Skeletal muscle cell (primary cell): ENCODE data around the gene CYP2A7.
"Not testable (repeated sequence)": the region's sequence is repeated elsewhere in the genome, so short reads cannot be mapped to it uniquely, and the experiment has no call there.

Experiments used
- DNase-seq: peaks from one replicate; pipeline ENCODE4 v3.0.0-alpha.2; 2010; ENCODE audit warnings: low read depth
- H3K4me3 ChIP-seq: 2 replicates; pipeline ENCODE4 v1.5.1; 2011; ENCODE audit warnings: low read depth, mild to moderate bottlenecking, control low read depth, low read length, moderate library complexity

Gene CYP2A7

DNA sequence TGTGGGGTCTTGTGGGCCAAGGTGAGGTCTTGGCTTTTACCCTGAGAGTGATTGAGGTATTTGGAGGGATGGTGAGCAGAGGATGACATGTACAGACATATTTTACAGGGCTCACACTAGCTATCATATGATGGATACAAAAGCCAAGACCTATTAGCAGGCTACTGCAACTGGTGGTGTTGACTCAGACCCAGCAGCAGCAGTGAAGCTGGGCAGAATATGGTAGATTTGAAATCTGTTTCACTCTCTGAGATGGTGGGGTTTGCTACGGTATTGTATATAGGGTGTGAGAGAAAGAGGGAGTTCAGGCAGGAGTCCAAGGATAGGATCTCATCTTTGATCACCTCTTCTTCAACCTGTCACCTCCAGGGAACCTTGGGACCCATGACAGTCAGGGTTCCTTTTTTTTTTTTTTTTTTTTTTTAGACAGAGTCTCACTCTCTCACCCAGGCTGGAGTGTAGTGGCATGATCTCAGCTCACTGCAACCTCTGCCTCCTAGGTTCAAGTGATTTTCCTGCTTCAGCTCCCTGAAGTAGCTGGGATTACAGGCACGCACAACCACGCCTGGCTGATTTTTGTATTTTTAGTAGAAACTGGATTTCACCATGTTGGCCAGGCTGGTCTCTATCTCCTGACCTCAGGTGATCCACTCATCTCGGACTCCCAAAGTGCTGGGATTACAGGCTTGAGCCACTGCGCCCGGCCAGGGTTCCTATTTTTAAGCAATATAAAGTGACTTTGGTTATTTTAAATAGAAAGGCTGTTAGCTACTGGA, 20.1 kb upstream of the CYP2A7 start:
- DNase-seq, H3K4me3 ChIP-seq: not testable (repeated sequence)

DNA sequence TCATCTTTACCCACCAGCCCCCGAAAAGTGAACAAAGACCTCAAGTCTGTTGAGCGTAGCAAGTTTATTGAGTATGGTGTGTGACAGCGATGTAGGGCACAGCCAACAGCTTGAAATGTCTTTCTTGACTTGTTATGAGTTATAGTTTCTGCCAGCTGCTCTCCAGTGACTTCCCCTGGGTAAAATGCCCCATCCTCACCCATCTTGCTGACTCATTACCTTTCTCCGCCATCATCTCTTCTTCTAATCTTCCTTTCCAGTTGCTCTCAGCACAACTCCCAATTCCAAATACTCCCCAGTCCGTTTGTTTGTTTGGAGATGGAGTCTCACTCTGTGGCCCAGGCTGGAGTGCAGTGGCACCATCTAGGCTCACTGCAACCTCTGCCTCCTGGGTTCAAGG, 18.5 kb upstream of the CYP2A7 start:
- H3K4me3 ChIP-seq, DNase-seq: not testable (repeated sequence)

DNA sequence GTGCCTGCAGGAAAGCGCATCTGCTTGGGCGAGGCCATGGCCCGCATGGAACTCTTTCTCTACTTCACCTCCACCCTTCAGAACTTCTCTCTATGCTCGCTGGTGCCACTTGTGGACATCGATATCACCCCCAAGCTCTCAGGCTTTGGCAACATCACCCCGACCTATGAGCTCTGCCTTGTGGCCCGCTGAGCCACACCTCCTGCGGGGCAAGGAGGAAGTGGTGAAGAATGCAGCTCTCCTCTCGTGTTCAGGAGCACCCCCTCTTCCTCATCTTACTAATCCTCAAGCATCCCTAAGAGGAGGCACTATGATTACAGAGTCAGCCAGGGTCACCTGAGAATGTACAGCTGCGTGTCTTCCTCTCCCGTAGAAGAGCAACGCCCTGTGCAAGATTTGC, 17.9 kb upstream of the CYP2A7 start:
- not testable (repeated sequence) for DNase-seq, H3K4me3 ChIP-seq

DNA sequence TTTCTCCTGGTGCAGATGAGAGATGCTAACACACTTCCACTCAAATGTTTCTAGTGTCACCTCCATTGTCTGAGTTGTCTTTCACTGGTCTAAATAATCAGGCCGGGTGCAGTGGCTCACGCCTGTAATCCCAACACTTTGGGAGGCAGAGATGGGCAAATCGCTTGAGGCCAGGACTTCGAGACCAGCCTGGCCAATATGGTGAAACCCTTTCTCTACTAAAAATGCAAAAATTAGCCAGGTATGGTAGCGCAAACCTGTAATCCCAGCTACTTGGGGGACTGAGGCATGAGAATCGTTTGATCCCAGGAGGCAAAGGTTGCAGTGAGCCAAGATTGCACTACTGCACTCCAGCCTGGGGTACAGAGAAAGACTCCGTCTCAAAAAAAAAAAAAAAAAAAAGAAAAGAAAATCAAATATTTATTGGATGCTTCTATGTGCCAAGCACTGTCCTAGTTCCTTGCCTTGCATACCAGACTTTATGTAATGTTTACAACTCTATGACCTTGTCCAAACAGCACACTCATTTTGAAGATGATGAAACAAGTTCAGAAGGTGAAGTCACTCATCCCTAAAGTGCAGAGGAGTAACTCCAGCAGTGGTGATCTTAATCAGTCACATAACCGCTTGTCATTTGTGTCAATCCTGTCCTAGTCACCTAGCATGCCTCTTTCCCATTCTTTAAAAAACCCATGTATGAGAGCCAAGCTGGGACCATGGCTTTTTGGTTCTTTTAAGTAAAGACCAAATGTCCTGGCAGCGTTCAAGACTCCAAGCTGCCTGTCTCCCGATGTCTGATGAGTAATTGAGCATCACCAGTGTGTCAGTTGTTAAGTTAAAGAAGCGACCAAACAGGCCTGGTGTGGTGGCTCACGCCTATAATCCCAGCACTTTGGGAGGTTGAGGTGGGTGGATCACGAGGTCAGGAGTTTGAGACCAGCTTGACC, 15.1 kb upstream of the CYP2A7 start:
- not testable (repeated sequence) for H3K4me3 ChIP-seq, DNase-seq

DNA sequence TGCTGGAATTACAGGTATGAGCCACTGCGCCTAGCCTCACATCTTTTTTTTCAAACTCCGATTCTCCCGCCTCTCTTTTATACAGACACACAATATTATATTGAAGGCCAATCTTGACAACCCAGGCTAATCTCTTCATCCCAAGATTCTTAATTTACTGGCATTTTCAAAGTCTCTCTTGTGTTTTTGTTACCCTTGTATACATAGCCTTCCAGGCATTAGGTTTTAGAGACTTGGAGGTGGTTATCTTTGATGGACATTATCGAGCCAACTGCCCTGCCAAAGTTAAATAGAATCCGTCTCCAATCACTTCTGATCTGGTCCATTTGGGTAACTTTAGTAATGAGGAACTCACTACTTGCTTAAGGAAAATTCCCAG, 14.4 kb upstream of the CYP2A7 start:
- no peak overlapping the region for H3K4me3 ChIP-seq
- no peak for DNase-seq

DNA sequence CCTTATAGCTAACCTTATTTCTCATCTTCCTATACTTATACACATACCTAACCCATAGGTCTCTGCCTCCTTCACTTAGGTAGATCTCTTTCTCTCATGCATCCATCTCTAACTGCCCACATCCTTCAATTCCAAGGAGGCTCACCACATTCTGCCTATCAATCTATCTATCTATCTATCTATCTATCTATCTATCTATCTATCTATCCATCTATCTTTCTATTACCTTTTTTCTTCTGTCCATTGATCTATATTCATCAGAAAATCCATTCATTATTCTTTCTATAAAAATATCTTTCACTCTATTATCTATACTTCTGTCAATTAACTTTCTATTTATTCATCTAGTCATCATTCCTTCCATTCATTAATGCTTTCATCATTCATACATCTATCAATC, 11.1 kb upstream of the CYP2A7 start:
- DNase-seq = no peak
- H3K4me3 ChIP-seq = no peak overlapping the region

DNA sequence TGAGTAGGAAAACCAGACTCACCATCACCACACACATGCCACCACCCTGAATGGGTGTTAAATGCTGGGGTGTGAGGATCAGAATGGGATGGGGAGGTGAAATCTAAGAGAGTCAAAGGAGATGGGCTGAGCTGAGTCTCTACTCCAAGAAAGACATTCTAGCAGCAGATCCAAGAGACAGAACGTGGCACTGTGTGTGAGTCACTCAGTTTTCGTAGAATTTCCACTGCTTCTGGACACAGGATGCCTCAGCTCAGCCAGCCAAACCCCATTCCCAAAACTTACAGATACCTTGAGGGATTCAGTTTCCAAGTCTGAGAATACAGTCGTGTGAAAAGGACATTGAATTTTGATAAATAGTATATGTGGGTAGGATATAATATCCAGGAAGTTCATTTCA, 7.3 kb upstream of the CYP2A7 start:
- H3K4me3 ChIP-seq = no peak overlapping the region
- DNase-seq = no peak

DNA sequence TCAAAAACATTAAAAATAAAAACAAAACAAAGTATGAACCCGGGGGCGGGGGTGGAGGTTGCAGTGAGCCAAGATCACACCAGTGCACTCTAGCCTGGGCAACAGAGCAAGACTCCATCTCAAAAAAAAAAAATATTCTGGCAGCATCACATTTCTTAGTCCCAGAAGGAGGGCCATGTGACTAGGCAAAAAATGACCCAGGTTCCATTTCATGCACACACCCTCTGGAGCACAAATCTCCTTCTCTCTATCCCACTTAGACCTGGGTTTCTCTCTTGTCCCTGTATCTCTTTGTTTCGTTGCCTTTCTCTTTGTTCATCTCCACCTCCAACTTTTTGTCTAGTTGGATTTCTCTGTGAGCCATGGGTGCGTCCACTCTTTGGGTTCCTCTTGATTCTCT, 6.2 kb upstream of the CYP2A7 start:
- no peak overlapping the region for H3K4me3 ChIP-seq
- DNase-seq = no peak

DNA sequence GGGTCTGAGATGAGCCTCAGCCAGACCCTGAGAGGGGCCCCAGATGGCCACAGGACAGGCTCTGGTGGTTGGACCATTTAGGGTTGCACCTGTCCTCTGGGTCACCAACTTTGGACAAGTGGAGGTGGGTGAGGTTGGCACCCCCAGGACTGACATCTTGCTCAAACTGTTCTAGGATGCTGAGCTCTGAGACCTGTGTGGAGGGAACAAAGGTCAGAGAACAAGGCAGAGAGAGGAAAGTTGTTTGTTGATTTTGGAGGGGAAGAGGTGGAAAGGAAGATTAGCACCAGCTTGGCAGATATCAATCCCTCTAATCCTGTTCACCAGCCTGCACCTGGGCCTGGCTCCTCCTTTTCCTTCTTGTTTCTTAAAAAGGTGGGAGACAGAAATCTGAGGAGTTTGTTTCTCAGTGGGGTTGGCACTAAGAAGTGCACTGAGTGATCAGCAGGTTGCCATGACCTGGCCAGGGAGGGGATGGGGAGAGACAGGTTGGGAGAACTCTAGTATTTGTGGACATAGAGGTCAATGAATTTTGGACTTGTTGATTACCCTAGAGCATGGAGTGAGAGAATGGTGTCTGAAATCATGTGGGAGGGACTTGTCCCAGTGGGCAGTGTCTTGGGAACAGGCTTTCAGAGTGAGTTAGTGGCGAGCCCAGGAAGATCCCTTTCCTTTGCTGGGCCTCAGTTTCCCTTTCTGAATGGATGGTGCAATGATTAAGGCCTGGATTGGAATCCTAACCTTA, 2.3 kb upstream of the CYP2A7 start:
- H3K4me3 ChIP-seq, DNase-seq: not testable (repeated sequence)

DNA sequence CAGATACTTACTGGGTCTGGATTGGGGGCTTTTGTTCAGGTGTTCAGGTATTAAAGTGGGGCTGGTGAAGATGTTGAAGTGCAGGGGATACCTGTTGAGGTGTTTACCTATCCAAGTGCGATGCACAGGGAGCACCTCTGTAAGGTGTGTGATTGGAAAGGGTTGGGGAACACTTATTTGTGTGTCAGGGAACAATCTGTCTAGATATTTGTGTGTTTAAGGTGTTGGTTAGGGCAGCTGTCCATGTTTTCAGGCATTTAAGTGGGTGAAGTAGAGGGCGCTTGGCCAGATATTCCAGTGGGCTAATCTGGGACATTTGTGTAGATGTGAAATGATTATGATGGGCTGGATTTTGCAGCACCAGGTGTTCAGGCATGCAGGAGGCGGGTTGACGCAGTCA, 2.7 kb downstream of the CYP2A7 start:
- DNase-seq, H3K4me3 ChIP-seq: not testable (repeated sequence)

DNA sequence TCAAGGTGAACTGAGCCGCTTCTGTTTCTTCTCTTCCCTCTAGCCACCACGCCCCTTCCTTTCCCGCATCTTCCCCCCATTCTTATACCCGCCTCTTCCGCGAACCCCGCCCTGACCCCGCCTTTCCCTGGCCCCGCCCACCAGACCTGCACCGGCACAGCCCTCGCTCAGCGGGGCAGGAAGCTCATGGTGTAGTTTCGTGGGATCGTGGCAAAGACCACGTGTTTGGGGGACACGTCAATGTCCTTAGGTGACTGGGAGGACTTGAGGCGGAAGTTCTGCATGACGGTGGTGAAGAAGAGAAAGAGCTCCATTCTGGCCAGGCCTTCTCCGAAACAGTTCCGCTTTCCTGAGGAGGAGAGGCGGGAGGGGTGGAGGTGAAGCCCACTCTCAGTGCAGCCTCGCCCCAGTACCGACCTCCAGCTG, 6.5 kb downstream of the CYP2A7 start:
- not testable (repeated sequence) for DNase-seq, H3K4me3 ChIP-seq

DNA sequence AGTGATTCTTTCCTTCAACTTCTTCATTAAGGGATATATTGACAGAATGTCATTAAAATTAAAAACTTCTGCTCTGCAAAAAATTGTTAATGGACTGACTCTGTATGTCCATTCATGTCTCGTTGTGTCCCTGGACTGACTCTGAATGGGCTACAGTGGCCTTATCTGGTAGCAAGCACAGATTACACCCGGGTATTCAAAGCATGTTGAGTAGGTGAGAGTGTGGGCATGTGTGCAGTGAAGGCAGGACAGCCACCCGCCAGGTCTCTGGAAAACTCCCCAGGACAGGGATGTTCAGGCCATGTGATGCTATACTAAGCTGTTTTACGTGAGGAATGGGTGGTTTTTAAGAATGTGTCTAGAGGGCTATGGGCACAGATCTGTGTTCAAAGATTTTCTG, 7.2 kb downstream of the CYP2A7 start:
- not testable (repeated sequence) for DNase-seq, H3K4me3 ChIP-seq

DNA sequence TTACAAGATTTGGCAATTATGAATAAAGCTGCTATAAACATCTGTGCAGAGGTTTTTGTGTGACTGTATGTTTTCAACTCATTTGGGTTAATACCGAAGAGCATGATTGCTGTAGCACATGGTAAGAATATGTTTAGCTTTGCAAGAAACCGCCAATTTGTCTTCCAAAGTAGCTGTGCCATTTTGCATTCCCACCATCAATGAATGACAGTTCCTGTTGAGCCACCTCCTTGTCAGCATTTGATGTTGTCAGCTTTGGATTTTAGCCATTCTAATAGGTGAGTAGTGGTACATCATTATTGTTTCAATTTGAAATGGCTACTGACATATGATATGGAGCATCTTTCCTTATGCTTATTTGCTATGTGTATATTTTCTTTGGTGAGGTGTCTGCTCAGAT, 8.2 kb downstream of the CYP2A7 start:
- DNase-seq = not testable (repeated sequence)

DNA sequence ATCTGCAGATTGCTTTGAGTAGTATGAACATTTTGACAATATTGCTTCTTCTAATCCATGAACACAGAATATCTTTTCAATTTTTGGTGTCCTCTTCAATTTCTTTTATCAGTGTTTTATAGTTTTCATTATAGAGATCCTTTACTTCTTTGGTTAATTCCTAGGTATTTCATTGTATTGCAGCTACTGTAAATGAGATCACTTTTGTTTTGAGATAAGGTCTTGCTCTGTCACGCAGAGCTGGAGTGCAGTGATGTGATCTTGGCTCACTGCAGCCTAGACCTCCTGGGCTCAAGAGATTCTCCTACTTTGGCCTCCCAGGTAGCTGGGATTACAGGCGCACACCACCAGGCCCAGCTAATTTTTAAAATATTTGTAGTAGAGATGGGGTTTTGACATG, 9.8 kb downstream of the CYP2A7 start:
- DNase-seq = no peak
- H3K4me3 ChIP-seq = no peak overlapping the region

More for the DNA sequence above, 8.2 kb downstream of the CYP2A7 start:
- H3K4me3 ChIP-seq = not testable (repeated sequence)

DNA sequence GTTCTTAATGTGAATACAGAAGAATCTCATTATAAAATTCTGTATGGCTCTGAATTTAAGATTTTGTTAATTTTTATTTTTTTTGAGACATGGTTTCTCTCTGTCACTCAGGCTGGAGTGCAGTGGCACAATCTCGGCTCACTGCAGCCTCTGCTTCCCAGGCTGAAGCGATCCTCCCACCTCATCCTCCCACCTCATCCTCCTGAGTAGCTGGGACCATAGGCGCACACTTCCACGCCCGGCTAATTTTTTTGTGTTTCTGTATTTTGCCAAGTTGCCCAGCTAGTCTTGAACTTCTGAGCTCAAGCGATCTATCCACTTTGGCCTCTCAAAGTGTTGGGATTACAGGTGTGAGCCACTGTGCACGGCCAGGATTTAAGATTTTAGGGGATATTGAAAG, 14.3 kb downstream of the CYP2A7 start:
- no peak overlapping the region for H3K4me3 ChIP-seq
- no peak for DNase-seq

DNA sequence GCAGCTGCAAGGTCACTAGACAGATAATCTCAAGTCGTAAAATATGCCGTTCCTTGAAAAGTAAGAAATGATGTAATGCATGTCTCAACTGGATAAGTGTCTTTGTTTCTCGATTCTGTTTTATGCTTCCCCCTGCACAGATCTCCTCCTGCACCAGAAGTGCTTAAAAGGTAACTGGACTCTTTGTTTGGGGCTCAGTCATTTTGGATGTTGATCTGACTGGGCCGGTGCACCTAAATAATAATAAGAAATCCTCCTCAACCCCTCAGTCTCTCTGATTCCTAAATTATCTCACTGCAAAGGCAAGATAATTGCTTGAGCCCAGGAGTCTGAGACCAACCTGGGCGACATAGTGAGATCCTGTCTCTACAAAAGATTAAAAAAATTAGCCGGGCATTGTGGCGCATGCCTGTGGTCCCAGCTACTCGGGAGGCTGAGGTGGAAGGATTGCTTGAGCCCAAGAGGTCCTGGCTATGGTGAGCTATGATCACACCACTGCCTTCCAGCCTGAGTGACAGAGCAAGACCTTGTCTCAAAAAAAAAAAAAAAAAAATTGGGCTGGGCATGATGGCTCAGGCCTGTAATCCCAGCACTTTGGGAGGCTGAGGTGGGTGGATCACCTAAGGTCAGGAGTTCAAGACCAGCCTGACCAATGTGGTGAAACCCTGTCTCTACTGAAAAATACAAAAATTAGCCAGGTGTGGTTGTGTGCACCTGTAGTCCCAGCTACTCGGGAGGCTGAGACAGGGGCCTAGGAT, 17.1 kb downstream of the CYP2A7 start:
- DNase-seq, H3K4me3 ChIP-seq: not testable (repeated sequence)

DNA sequence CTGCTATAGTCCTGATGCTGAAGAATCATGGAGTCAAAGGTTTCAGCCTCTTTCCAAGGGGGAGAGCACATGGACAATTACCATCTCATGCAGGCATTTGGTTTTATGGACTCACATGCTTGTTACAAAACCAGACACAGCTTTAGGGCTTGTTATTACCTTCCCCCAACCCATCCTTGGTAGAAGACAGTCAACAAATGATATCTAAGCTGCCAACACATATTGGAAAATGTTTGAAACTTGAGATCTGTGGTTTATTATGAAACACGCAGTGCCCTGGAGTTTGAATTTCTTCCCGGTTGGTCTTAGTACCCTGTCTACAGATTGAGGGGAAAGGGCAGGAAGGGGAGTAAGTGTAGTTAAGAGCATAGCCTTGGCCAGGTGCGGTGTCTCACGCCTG, 19.2 kb downstream of the CYP2A7 start:
- DNase-seq = peak; percentile 24

DNA sequence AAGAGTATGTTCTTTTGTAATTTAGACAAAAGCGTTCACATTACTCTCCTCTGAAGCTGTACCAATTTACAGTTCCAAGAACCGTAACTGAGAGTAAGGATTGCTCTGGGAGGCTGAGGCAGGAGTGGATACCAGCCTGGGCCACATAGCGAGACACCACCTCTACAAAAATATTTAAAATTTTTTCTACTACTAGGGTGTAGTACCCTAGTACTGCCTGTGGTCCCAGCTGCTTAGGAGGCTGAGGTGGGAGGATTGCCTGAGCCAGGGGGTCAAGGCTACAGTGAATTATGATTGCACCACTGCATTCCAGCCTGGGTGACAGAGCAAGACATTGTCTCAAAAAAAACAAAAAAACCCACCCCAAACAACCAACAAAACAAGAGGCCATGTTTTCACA, 19.7 kb downstream of the CYP2A7 start:
- DNase-seq = no peak
- H3K4me3 ChIP-seq = no peak overlapping the region

More for the DNA sequence above, 19.2 kb downstream of the CYP2A7 start:
- H3K4me3 ChIP-seq = no peak overlapping the region

DNA sequence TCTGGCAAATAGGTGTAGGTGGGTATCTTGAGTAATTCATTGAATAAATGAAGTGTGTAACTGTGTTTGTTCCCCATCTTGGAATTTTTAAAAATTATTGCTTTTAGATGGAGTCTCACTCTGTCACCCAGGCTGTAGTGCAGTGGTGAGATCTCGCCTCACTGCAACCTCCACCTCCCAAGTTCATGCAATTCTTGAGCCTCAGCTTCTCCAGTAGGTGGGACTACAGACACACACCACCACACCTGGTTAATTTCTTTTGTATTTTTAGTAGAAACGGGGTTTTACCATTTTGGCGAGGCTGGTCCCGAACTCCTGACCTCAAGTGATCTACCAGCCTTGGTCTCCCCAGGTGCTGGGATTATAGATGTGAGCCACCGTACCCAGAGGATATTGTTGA, 23.9 kb downstream of the CYP2A7 start:
- H3K4me3 ChIP-seq = no peak overlapping the region
- no peak for DNase-seq
